Natural killer cell treated with Interleukin-12 subunit alpha and Interleukin-12 subunit beta and Interleukin-15 and Interleukin-18, amount 100 ng/mL, for 72 hours (primary cell): ENCODE measurements around the gene AKR1C3. TPM values are rescaled to one million over a fixed set of nuclear protein-coding genes. Genes with fewer than 3 reads are reported as not detected.
"Not testable (repeated sequence)": the region's sequence is repeated elsewhere in the genome, so short reads cannot be mapped to it uniquely, and the experiment has no call there.

Experiments used
- ATAC-seq, 2 donors: fragments of 150-1000 bp; cut with Tn5 transposase in 1 of 2; sonication (Bioruptor Pico), chemical (Tn5 transposase) in 1 of 2; 2 replicates each; pipeline ENCODE4 v1.10.0; 2021
- DNase-seq: peaks from one replicate; pipeline ENCODE4 v3.0.0; 2022; ENCODE audit warnings: low spot score
- H3K27ac Mint-ChIP-seq, 2 donors: 1 replicate in 1 of 2; 2 replicates in 1 of 2; pipeline ENCODE4 v1.8.0; 2022; ENCODE audit warnings: mixed read lengths in 2 of 2, mild to moderate bottlenecking in 1 of 2, moderate library complexity in 1 of 2
- H3K27me3 Mint-ChIP-seq, 2 donors: 1 replicate in 1 of 2; 2 replicates in 1 of 2; pipeline ENCODE4 v1.8.0; 2022; ENCODE audit warnings: mixed read lengths in 2 of 2
- H3K36me3 Mint-ChIP-seq: one replicate; pipeline ENCODE4 v1.8.0; 2022; ENCODE audit warnings: mixed read lengths
- H3K4me1 Mint-ChIP-seq, 2 donors: 1 replicate in 1 of 2; 2 replicates in 1 of 2; pipeline ENCODE4 v1.8.0; 2022; ENCODE audit warnings: low read depth in 2 of 2, mixed read lengths in 2 of 2, mild to moderate bottlenecking in 1 of 2
- H3K4me3 Mint-ChIP-seq: one replicate; pipeline ENCODE4 v1.8.0; 2022; ENCODE audit warnings: mixed read lengths
- H3K9me3 Mint-ChIP-seq: 2 replicates; pipeline ENCODE4 v1.8.0; 2022; ENCODE audit warnings: mixed read lengths
- total RNA-seq, 2 donors: library from RNA; stranded (reverse); gene quantifications; one replicate each; pipeline ENCODE4 v1.2.3, GENCODE V29; 2022

AKR1C3 gene
- total RNA-seq = 10 to 100 TPM in 1 of 2 donors, 1 to 10 TPM in 1; 3.8 to 37.0 TPM

GRCh38 chr10:5094265-5095205 lies at the start of gene AKR1C3:
Gene AKR1C3 (plus strand): TSS chr10:5094414. CDS start chr10:5094445, 31 bp downstream.
- peaks cover 0 to 3% of the 10 kb centered on the region in 2 donors for H3K27me3 Mint-ChIP-seq
- peak within 1 kb of the TSS; percentile 85 for H3K4me3 Mint-ChIP-seq
- H3K4me1 Mint-ChIP-seq = peaks cover 15 to 24% of the 10 kb centered on the region in 2 donors
- H3K36me3 Mint-ChIP-seq = peaks cover 6% of the 10 kb centered on the region
- ATAC-seq (peak; percentile 73 to 83), DNase-seq (no peak)
- no peaks in the 10 kb centered on the region for H3K9me3 Mint-ChIP-seq
- H3K27ac Mint-ChIP-seq = peak within 1 kb of the TSS; percentile 54 to 92

- ATAC-seq (no peak), DNase-seq (no peak)
- no peaks in the 10 kb centered on the region for H3K9me3 Mint-ChIP-seq
- no peak overlapping the region for H3K4me3 Mint-ChIP-seq
- no peaks in the 10 kb centered on the region for H3K36me3 Mint-ChIP-seq
- H3K27me3 Mint-ChIP-seq = peaks cover 11 to 14% of the 10 kb centered on the region in 2 donors
- peaks cover 8 to 9% of the 10 kb centered on the region in 2 donors for H3K4me1 Mint-ChIP-seq
- no peak overlapping the region for H3K27ac Mint-ChIP-seq
These were observed 49.1 kb upstream of the AKR1C3 start for GRCh38 chr10:5045095-5045494.

- no peak for DNase-seq
- ATAC-seq = no peak
- Mint-ChIP-seq H3K4me1 (peaks cover 1 to 6% of the 10 kb centered on the region in 2 donors), H3K4me3 (no peak overlapping the region), H3K27me3 (peaks cover 6 to 14% of the 10 kb centered on the region in 2 donors), H3K36me3 (no peaks in the 10 kb centered on the region), H3K27ac (no peak overlapping the region), H3K9me3 (no peaks in the 10 kb centered on the region)
These were observed 47.8 kb upstream of the AKR1C3 start for GRCh38 chr10:5046410-5046809.

- not testable (repeated sequence) for DNase-seq, H3K27me3 Mint-ChIP-seq, H3K4me1 Mint-ChIP-seq, H3K9me3 Mint-ChIP-seq, H3K27ac Mint-ChIP-seq, ATAC-seq, H3K4me3 Mint-ChIP-seq, H3K36me3 Mint-ChIP-seq
These were observed 47.2 kb upstream of the AKR1C3 start for GRCh38 chr10:5047055-5047454.

DNA sequence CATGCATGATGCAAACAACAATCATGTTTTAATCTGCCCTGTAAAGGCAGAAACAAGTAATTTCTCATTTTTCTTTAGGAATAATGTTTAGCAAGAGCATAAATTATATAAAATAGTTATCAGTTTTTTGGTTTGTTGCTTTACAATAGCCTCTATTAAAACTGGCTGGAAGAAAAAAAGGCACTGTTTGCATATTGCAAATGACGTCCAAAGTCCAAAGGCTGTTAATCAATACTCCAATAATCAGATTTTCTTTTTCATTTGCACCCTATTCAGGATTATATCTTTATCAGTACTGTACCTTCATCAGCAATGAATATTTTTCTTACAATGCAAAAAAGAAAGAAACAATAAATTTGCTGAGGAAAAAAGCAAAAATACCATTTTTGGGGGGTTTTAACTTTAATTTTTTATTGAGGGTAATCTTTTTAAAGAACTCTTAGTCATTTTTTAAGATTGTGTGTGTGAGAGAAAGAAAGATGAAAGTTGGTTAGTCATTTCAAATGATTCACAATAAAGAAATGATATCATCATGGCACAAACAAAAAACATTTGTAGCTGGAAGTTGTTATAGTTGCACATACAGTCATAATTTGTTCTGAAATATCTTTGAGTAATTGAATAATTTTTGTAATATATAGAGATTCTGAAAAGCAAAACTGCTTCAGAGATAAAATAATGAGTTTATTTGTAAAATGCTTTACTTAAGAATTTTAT lies 46.1 kb upstream of the AKR1C3 start:
- Mint-ChIP-seq H3K27ac (no peak overlapping the region), H3K4me1 (no peaks in the 10 kb centered on the region), H3K4me3 (no peak overlapping the region), H3K36me3 (no peaks in the 10 kb centered on the region), H3K9me3 (no peaks in the 10 kb centered on the region), H3K27me3 (peaks cover 0 to 6% of the 10 kb centered on the region in 2 donors)
- no peak for DNase-seq
- ATAC-seq = no peak

DNA sequence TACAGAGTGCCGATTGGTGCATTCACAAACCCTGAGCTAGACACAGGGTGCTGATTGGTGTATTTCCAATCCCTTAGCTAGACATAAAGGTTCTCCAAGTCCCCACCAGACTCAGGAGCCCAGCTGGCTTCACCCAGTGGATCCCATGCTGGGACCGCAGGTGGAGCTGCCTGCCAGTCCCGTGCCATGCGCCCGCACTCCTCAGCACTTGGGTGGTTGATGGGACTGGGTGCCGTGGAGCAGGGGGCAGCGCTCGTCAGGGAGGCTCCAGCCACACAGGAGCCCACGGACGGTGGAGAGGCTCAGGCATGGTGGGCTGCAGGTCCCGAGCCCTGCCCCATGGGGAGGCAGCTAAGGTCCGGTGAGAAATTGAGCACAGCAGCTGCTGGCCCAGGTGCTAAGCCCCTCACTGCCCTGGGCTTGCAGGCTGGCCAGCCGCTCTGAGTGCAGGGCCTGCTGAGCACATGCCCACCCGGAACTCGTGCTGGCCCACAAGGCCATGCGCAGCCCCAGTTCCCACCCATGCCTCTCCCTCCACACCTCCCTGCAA lies 41.2 kb upstream of the AKR1C3 start:
- not testable (repeated sequence) for H3K27ac Mint-ChIP-seq, H3K27me3 Mint-ChIP-seq, H3K36me3 Mint-ChIP-seq, DNase-seq, H3K4me3 Mint-ChIP-seq, H3K4me1 Mint-ChIP-seq, H3K9me3 Mint-ChIP-seq, ATAC-seq

GRCh38 chr10:5054831-5055230 lies 39.4 kb upstream of the AKR1C3 start:
- not testable (repeated sequence) for ATAC-seq, H3K4me3 Mint-ChIP-seq, H3K9me3 Mint-ChIP-seq, H3K4me1 Mint-ChIP-seq, H3K27ac Mint-ChIP-seq, H3K27me3 Mint-ChIP-seq, DNase-seq, H3K36me3 Mint-ChIP-seq

- not testable (repeated sequence) for H3K27ac Mint-ChIP-seq, H3K27me3 Mint-ChIP-seq, H3K4me3 Mint-ChIP-seq, H3K4me1 Mint-ChIP-seq, H3K9me3 Mint-ChIP-seq, DNase-seq, ATAC-seq, H3K36me3 Mint-ChIP-seq
These were observed 34.9 kb upstream of the AKR1C3 start for GRCh38 chr10:5059267-5059666.

DNA sequence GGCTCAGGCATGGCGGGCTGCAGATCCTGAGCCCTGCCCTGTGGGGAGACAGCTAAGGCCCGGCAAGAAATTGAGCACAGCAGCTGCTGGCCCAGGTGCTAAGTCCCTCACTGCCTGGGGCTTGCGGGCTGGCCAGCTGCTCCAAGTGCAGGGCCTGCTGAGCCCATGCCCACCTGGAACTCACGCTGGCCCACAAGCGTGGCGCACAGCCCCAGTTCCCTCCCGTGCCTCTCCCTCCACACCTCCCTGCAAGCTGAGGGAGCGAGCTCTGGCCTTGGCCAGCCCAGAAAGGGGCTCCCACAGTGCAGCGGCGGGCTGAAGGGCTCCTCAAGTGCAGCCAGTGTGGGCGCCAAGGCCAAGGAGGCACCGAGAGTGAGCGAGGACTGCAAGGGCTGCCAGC lies 33.4 kb upstream of the AKR1C3 start:
- ATAC-seq, H3K4me1 Mint-ChIP-seq, DNase-seq, H3K27me3 Mint-ChIP-seq, H3K9me3 Mint-ChIP-seq, H3K4me3 Mint-ChIP-seq, H3K27ac Mint-ChIP-seq, H3K36me3 Mint-ChIP-seq: not testable (repeated sequence)

- Mint-ChIP-seq H3K4me1 (no peaks in the 10 kb centered on the region), H3K36me3 (no peaks in the 10 kb centered on the region), H3K9me3 (no peaks in the 10 kb centered on the region), H3K27ac (no peak overlapping the region), H3K4me3 (no peak overlapping the region), H3K27me3 (peaks cover 0 to 8% of the 10 kb centered on the region in 2 donors)
- ATAC-seq = no peak
- DNase-seq = no peak
These were observed 29.6 kb upstream of the AKR1C3 start for GRCh38 chr10:5064656-5065055.

DNA sequence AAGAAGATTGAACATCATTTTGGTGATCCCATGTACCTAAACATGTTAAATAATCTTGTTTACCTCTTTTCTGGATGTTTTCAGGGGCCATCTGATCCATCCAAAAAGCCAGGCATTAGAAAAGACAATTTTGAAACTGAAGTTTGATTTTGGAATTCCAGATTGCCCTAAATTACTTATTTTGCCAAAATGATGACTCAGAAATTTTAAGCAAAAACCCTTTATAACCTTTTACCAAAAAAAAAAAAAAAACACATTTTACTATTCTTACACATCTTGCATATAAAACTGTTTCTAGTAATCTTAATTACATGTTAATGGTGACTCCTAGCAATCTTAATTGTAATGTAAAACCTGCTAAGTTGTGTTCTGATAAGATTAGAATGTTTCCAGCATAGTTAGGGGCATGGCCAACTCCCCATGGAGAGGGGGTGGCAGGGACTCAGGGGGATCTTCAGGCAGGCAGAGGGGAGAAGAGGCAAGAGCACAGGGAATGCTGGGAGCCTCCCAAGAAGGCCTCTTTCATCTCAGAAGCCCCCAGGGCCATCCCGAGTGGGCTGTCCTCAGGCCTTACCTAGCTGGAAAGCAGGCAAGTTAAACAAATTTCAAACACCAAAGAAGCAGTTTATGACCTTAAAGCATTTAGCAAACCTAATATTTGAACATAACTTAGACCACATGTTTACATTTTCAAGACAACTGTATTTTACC lies 25.8 kb upstream of the AKR1C3 start:
- peaks cover 0 to 8% of the 10 kb centered on the region in 2 donors for H3K27me3 Mint-ChIP-seq
- no peaks in the 10 kb centered on the region for H3K9me3 Mint-ChIP-seq
- H3K4me1 Mint-ChIP-seq = no peaks in the 10 kb centered on the region
- H3K27ac Mint-ChIP-seq = no peak overlapping the region
- ATAC-seq (no peak), DNase-seq (no peak)
- no peak overlapping the region for H3K4me3 Mint-ChIP-seq
- no peaks in the 10 kb centered on the region for H3K36me3 Mint-ChIP-seq

DNA sequence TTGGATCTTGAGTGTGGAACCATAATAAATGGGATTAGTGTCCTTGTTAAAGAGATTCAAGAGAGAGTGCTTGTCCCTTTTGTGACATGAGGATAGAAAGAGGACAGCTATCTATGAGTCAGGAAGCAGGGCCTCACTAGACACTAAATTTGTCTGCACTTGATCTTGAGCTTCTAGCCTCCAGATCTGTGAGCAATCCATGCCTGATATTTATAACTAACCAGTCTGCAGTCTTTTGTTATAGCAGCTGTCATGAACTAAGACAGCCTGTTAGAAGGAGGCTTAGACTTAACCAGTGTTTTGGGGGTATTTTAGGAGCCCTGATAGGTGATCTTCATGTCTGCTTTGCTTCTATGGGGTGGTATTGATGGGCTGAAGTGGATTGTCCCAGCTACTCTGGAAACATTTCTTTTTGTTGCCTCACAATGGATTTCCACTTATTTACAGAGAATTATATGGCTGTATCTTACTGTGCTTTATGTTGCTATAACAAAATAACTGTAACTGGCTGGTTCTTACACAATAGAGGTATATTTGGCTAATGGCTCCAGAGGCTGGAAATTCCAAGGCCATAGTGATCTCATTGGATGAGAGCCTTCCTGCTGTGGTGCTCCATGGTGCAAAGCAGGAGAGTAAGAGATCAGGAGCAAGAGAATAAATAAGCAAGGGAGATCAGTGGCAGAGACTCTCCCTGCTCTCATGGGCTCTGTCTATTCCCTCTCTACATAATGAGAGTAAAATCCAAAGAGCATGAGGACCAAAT lies 23.4 kb upstream of the AKR1C3 start:
- H3K27ac Mint-ChIP-seq = no peak overlapping the region
- peaks cover 5 to 8% of the 10 kb centered on the region in 2 donors for H3K27me3 Mint-ChIP-seq
- H3K36me3 Mint-ChIP-seq = no peaks in the 10 kb centered on the region
- no peaks in the 10 kb centered on the region for H3K9me3 Mint-ChIP-seq
- ATAC-seq (peak in 1 of 2 donors; percentile 20), DNase-seq (no peak)
- no peaks in the 10 kb centered on the region for H3K4me1 Mint-ChIP-seq
- H3K4me3 Mint-ChIP-seq = no peak overlapping the region
